Cardiac fibroblast (primary cell): ENCODE results near the gene MFAP5.

Experiments used
- DNase-seq, 2 donors: peaks; one replicate each; pipeline versions ENCODE4 v3.0.0 to v3.0.0-alpha.2; 2010; ENCODE audit warnings: low read depth in 2 of 2
- H3K4me3 ChIP-seq, 2 donors: replicated peaks in 1 of 2; 1 replicate in 1 of 2; 2 replicates in 1 of 2; pipeline ENCODE4 v1.5.1; 2011; ENCODE audit warnings: low read depth in 2 of 2, low read length in 2 of 2, mild to moderate bottlenecking in 2 of 2, moderate library complexity in 1 of 2
- CTCF ChIP-seq: IDR thresholded peaks from one replicate; pipeline ENCODE4 v1.5.1; 2011; ENCODE audit warnings: low read depth, mild to moderate bottlenecking, low read length, inconsistent platforms

Gene MFAP5

GRCh38 chr12:8603856-8604255 lies 58.8 kb downstream of the MFAP5 start:
- peak; percentile 28 for TF ChIP-seq CTCF
- no peak for DNase-seq
- no peak overlapping the region for H3K4me3 ChIP-seq

- no peak for TF ChIP-seq CTCF
- no peak for DNase-seq
- H3K4me3 ChIP-seq, result no peak overlapping the region
These were observed 59.3 kb downstream of the MFAP5 start for GRCh38 chr12:8603286-8603685.

GRCh38 chr12:8596561-8596960 lies 66.1 kb downstream of the MFAP5 start:
- TF ChIP-seq CTCF, result no peak
- H3K4me3 ChIP-seq, result no peak overlapping the region
- DNase-seq, result no peak
